Activated naive CD4-positive, alpha-beta T cell treated with Interleukin-2 at 50 U/mL for 16 hours (primary cell): ENCODE results near the gene FPGS.
"Not testable (repeated sequence)": the region's sequence is repeated elsewhere in the genome, so short reads cannot be mapped to it uniquely, and the experiment has no call there.

ENCODE experiments used
- DNase-seq: peaks from one replicate; pipeline ENCODE4 v3.0.0-alpha.2; 2020

FPGS gene

GRCh38 chr9:127812936-127813675, 10.4 kb downstream of the FPGS start:
- no peak for DNase-seq

GRCh38 chr9:127813686-127814226, 11.1 kb downstream of the FPGS start:
- DNase-seq, result no peak

- DNase-seq, result no peak
Measured at GRCh38 chr9:127814619-127815511, 12.2 kb downstream of the FPGS start.

GRCh38 chr9:127815512-127816361, 13.1 kb downstream of the FPGS start:
- no peak for DNase-seq

GRCh38 chr9:127816362-127816725, 13.7 kb downstream of the FPGS start:
- DNase-seq, result no peak

- DNase-seq, result no peak
Measured at GRCh38 chr9:127816728-127817127, 14.0 kb downstream of the FPGS start.

- no peak for DNase-seq
Measured at GRCh38 chr9:127817881-127818434, 15.3 kb downstream of the FPGS start.

GRCh38 chr9:127818574-127818973, 15.9 kb downstream of the FPGS start:
- no peak for DNase-seq

GRCh38 chr9:127822108-127822507, 19.4 kb downstream of the FPGS start:
- no peak for DNase-seq

- no peak for DNase-seq
Measured at GRCh38 chr9:127825319-127826051, 22.8 kb downstream of the FPGS start.

GRCh38 chr9:127826253-127826913, 23.7 kb downstream of the FPGS start:
- no peak for DNase-seq

- no peak for DNase-seq
Measured at GRCh38 chr9:127828262-127829031, 25.8 kb downstream of the FPGS start.

- no peak for DNase-seq
Measured at GRCh38 chr9:127829205-127829906, 26.7 kb downstream of the FPGS start.

- no peak for DNase-seq
Measured at GRCh38 chr9:127832248-127832647, 29.6 kb downstream of the FPGS start.

GRCh38 chr9:127833555-127833954, 30.9 kb downstream of the FPGS start:
- DNase-seq, result no peak

- no peak for DNase-seq
Measured at GRCh38 chr9:127835991-127836516, 33.4 kb downstream of the FPGS start.

- DNase-seq, result not testable (repeated sequence)
Measured at GRCh38 chr9:127836561-127836960, 33.9 kb downstream of the FPGS start.

GRCh38 chr9:127837346-127837745, 34.7 kb downstream of the FPGS start:
- no peak for DNase-seq

GRCh38 chr9:127838375-127839078, 35.8 kb downstream of the FPGS start:
- no peak for DNase-seq
